Naive thymus-derived CD4-positive, alpha-beta T cell (primary cell): ENCODE measurements around the gene FHL2. TPM values are rescaled to one million over a fixed set of nuclear protein-coding genes. Genes with fewer than 3 reads are reported as not detected.

Experiments
- ATAC-seq: fragments of 150-1000 bp; cut with Tn5 transposase; 2 replicates; pipeline ENCODE4 v1.10.0; 2021; ENCODE audit warnings: mild to moderate bottlenecking, moderate library complexity
- CTCF ChIA-PET: fragments of 350-600 bp; sonication (Branson Sonifier 250); formaldehyde crosslinking; loops from one replicate; lab custom pipeline; 2021; ENCODE audit warnings: antibody characterized with exemption; lab: Charles Lee
- POLR2A ChIA-PET: fragments of 350-600 bp; sonication (Branson Sonifier 250); formaldehyde crosslinking; loops from one replicate; lab custom pipeline; 2021; ENCODE audit warnings: antibody characterized with exemption, inconsistent platforms; lab: Charles Lee
- DNase-seq, 9 donors: peaks; one replicate each; pipeline versions ENCODE4 v3.0.0 to v3.0.0-alpha.2; 2020 to 2022; ENCODE audit warnings: mixed read lengths in 1 of 9
- H3K27ac ChIP-seq: one replicate; pipeline ENCODE4 v1.7.0; 2013; ENCODE audit warnings: mild to moderate bottlenecking, low read depth, low read length, moderate library complexity
- H3K27me3 ChIP-seq, 2 donors: one replicate each; pipeline ENCODE4 v1.7.0; 2013; ENCODE audit warnings: low read length in 2 of 2, mild to moderate bottlenecking in 2 of 2, moderate library complexity in 2 of 2; ENCODE audit not compliant: control insufficient read depth in 2 of 2, insufficient read depth in 2 of 2
- H3K36me3 ChIP-seq, 3 experiments: 1 replicate in 2 of 3; 2 replicates in 1 of 3; pipeline ENCODE4 v1.7.0; 2013; ENCODE audit warnings: low read length in 3 of 3, mild to moderate bottlenecking in 3 of 3, moderate library complexity in 1 of 3; ENCODE audit not compliant: insufficient read depth in 3 of 3, control insufficient read depth in 2 of 3
- H3K4me1 ChIP-seq, 2 donors: one replicate each; pipeline ENCODE4 v1.7.0; 2013; ENCODE audit warnings: low read length in 2 of 2, mild to moderate bottlenecking in 2 of 2, moderate library complexity in 1 of 2; ENCODE audit not compliant: control insufficient read depth in 2 of 2, insufficient read depth in 2 of 2
- H3K4me3 ChIP-seq: 2 replicates; pipeline ENCODE4 v1.7.0; 2013; ENCODE audit warnings: mild to moderate bottlenecking, low read length
- H3K9me3 ChIP-seq, 3 experiments: 1 replicate in 2 of 3; 2 replicates in 1 of 3; pipeline ENCODE4 v1.7.0; 2013; ENCODE audit warnings: low read length in 3 of 3; ENCODE audit not compliant: control insufficient read depth in 2 of 3
- H3K27ac Mint-ChIP-seq, 9 donors: one replicate each; pipeline ENCODE4 v1.8.0; 2020 to 2022; ENCODE audit warnings: mixed read lengths in 9 of 9, mild to moderate bottlenecking in 8 of 9, moderate library complexity in 5 of 9, inconsistent platforms in 2 of 9
- H3K27me3 Mint-ChIP-seq, 5 donors: one replicate each; pipeline ENCODE4 v1.8.0; 2021 to 2022; ENCODE audit warnings: mixed read lengths in 5 of 5, mild to moderate bottlenecking in 1 of 5
- H3K36me3 Mint-ChIP-seq, 5 donors: one replicate each; pipeline ENCODE4 v1.8.0; 2020 to 2022; ENCODE audit warnings: mixed read lengths in 5 of 5, mild to moderate bottlenecking in 3 of 5, inconsistent platforms in 1 of 5
- H3K4me1 Mint-ChIP-seq, 7 donors: one replicate each; pipeline ENCODE4 v1.8.0; 2020 to 2022; ENCODE audit warnings: mixed read lengths in 7 of 7, mild to moderate bottlenecking in 3 of 7, inconsistent platforms in 1 of 7
- H3K4me3 Mint-ChIP-seq, 10 donors: one replicate each; pipeline ENCODE4 v1.8.0; 2020 to 2022; ENCODE audit warnings: mild to moderate bottlenecking in 10 of 10, mixed read lengths in 10 of 10, moderate library complexity in 6 of 10, inconsistent platforms in 2 of 10
- H3K9me3 Mint-ChIP-seq, 11 donors: one replicate each; pipeline ENCODE4 v1.8.0; 2020 to 2022; ENCODE audit warnings: mixed read lengths in 11 of 11, mild to moderate bottlenecking in 4 of 11, inconsistent platforms in 1 of 11, moderate library complexity in 1 of 11
- intact Hi-C, 2 donors: fragments of 100-400 bp; cut with micrococcal nuclease; formaldehyde crosslinking; loops; one replicate each; pipeline ENCODE4 v1.15.1; 2023
- polyA plus RNA-seq, 2 donors: library from polyadenylated mRNA; unstranded; fragments of 300-500 nt; fragmentation: Illumina TruSeq; gene quantifications; one replicate each; pipeline ENCODE4 v1.2.3, GENCODE V29; 2021
- total RNA-seq, 6 experiments: library from RNA in 5 of 6; stranded (reverse) in 5 of 6; gene quantifications; 1 replicate in 5 of 6; 2 replicates in 1 of 6; pipeline ENCODE4 v1.2.3 and lab custom pipeline; 2021 to 2026

FHL2 gene
- total and polyA plus RNA-seq, 7 experiments from 2014 or later, result 0.19 to 3.6 (median 0.67) TPM; not detected in 1

DNA sequence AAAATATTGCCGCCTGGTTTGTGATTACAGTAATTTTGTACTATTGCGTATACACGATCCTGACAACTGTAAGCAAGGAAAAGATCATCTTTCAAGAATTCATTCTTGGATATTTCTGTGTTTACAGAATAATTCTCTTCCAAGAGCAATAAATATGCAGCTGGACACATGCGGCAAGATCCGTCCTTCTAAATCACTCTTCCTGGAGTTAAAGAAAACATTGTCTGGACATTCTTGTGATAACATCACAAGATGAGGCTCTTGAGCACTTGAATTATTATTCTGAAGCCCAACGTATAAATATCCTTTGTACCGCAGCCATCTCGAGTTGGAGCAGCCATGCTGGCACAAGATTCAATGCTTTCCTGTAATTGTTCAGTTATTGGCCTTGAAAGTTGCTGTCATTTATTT lies 9.9 kb downstream of the FHL2 start:
- ChIA-PET CTCF (no interaction called here), POLR2A (interaction anchor here (0.8 kb wide), 1 partner anchor 59 kb away, joined by 3 read pairs; no protein-coding TSS in a partner anchor)
- Mint-ChIP-seq H3K4me1 (peaks cover 0 to 1% (median 0%) of the 10 kb centered on the region in 7 donors), H3K27me3 (peaks cover 0 to 3% (median 0%) of the 10 kb centered on the region in 5 donors), H3K4me3 (no peak overlapping the region), H3K36me3 (peaks cover 0 to 11% (median 0%) of the 10 kb centered on the region in 5 donors), H3K27ac (no peak overlapping the region), H3K9me3 (no peaks in the 10 kb centered on the region)
- Histone ChIP-seq H3K4me3 (no peak overlapping the region), H3K36me3 (no peaks in the 10 kb centered on the region), H3K27ac (no peak overlapping the region), H3K9me3 (no peaks in the 10 kb centered on the region), H3K27me3 (no peaks in the 10 kb centered on the region), H3K4me1 (no peaks in the 10 kb centered on the region)
- intact Hi-C loops, result no loop called here
- DNase-seq (no peak), ATAC-seq (no peak)

DNA sequence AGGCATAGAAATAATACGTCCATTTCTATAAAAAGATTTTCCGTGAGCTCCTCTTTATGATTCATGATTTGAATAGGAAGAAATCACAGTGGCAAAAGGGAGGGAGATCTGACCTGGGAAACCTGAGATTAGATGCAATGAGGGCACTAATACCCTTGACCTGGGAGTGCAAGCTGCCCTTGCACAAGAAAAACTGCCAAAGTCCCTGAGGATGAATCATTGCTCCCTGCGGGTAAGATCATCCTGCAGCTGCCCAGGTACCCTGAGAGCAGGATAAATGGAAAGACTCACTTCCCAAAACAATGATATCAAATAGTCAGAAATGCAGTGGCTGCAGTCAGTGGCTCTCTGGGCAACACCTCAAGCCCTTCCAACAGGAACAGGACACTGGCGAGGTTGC lies 11.6 kb downstream of the FHL2 start:
- no peaks in the 10 kb centered on the region for H3K27me3 ChIP-seq
- ATAC-seq (no peak), DNase-seq (no peak)
- no peaks in the 10 kb centered on the region for H3K4me1 ChIP-seq
- POLR2A ChIA-PET, result no interaction called here
- Mint-ChIP-seq H3K27ac (no peak overlapping the region), H3K36me3 (peaks cover 0 to 14% (median 0%) of the 10 kb centered on the region in 5 donors), H3K4me3 (no peak overlapping the region), H3K27me3 (peaks cover 0 to under 1% (median 0%) of the 10 kb centered on the region in 5 donors), H3K4me1 (peaks cover 0 to 1% (median 0%) of the 10 kb centered on the region in 7 donors), H3K9me3 (no peaks in the 10 kb centered on the region)
- no peaks in the 10 kb centered on the region for H3K9me3 ChIP-seq
- no peak overlapping the region for H3K27ac ChIP-seq
- H3K4me3 ChIP-seq, result no peak overlapping the region
- intact Hi-C loops, result no loop called here
- H3K36me3 ChIP-seq, result no peaks in the 10 kb centered on the region
- CTCF ChIA-PET, result no interaction called here

DNA sequence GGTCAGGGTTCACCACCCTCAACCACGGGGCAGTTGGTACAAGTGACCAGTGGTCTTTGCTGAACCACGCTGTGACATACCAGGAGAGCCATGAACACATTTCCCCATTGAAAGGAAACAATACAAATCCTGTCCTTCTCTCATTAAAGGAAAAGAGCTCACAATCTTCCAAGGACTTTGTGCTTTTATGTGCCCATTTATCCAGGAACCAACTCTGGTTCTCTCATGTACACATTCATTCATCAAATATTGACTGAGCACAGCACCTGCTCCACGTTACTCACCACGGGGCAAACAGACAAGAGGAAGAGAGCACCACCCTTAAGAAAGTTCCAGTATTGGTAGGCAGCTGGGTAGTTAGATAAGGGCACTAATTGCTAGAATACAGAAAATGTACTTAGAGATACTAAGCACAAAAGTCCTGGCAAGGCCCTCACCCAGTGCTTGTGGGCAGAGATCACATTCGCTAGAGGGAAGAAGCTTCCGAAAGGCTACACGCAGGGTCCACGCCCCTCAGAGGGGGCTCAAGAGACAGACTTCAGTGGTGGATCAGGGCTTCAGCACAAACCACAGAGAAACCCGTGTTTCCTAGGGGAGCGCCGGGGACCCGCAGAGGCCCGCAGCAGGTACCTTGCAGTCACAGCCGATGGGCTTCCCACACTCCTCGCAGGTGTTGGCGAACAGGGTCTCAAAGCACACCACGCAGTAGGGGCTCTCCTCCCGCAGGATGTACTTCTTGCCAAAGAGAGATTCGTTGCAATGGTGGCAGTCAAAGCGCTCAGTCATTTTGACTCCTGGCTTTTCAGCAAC lies 12.9 kb downstream of the FHL2 start:
- Mint-ChIP-seq H3K27me3 (no peaks in the 10 kb centered on the region), H3K4me1 (peaks cover 0 to 3% (median 0%) of the 10 kb centered on the region in 7 donors), H3K9me3 (no peaks in the 10 kb centered on the region), H3K4me3 (no peak overlapping the region), H3K27ac (peak overlapping the region in 1 of 9 donors; percentile 13), H3K36me3 (peaks cover 0 to 14% (median 0%) of the 10 kb centered on the region in 5 donors)
- Histone ChIP-seq H3K36me3 (no peaks in the 10 kb centered on the region), H3K27ac (no peak overlapping the region), H3K4me3 (no peak overlapping the region), H3K4me1 (no peaks in the 10 kb centered on the region), H3K9me3 (no peaks in the 10 kb centered on the region), H3K27me3 (no peaks in the 10 kb centered on the region)
- ATAC-seq (no peak), DNase-seq (no peak)
- intact Hi-C loops, result no loop called here
- POLR2A ChIA-PET, result no interaction called here
- CTCF ChIA-PET, result no interaction called here

DNA sequence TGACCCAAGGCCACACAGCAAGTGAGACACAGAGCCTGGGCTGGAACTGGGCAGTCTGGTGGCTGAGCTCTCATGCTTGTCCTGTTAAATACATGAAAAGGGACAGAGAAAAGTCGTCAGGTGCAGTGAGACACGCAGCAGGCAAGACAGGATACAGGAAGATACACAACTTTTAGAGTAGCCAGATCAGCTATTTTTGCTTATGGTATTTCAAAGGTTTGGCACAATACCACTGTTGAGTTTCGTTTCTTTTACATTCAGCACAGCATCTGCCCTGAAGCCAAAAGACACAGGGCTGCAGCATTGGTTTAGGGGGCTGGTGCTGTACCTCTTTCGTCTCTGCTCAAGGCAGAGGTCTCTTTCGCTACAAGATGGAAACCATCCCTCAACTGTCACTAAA lies 14.0 kb downstream of the FHL2 start:
- no peak for ATAC-seq
- CTCF ChIA-PET, result no interaction called here

DNA sequence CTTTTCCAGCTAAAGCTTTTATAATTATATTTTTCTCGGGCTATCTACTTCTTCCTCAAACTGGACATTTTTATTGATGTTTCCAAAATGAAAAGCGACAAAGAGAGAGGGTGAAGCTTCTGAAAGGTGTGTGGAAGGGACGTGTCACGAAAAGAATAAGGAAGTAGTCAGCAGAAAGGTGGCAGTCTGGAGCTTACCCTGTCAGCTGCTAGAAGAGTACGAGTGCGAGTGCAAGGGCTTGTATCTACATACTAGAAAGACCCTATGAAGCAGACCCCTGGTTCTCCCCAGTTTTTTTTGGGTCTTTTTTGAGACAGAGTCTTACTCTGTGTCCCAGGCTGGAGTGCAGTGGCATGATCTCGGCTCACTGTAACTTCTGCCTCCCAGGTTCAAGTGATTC lies 14.6 kb downstream of the FHL2 start:
- H3K27ac Mint-ChIP-seq, result no peak overlapping the region
- ChIA-PET POLR2A (no interaction called here), CTCF (no interaction called here)
- Histone ChIP-seq H3K36me3 (no peaks in the 10 kb centered on the region), H3K27me3 (no peaks in the 10 kb centered on the region), H3K4me1 (no peaks in the 10 kb centered on the region), H3K9me3 (no peaks in the 10 kb centered on the region), H3K27ac (no peak overlapping the region), H3K4me3 (no peak overlapping the region)
- intact Hi-C loops, result no loop called here
- ATAC-seq (no peak), DNase-seq (no peak)
- H3K4me1 Mint-ChIP-seq, result peaks cover 0 to 16% (median 0%) of the 10 kb centered on the region in 7 donors
- H3K27me3 Mint-ChIP-seq, result no peaks in the 10 kb centered on the region
- H3K36me3 Mint-ChIP-seq, result peaks cover 0 to 14% (median 0%) of the 10 kb centered on the region in 5 donors
- H3K4me3 Mint-ChIP-seq, result no peak overlapping the region
- no peaks in the 10 kb centered on the region for H3K9me3 Mint-ChIP-seq

More for the DNA sequence above, 14.0 kb downstream of the FHL2 start:
- intact Hi-C loops, result no loop called here
- Mint-ChIP-seq H3K27ac (no peak overlapping the region), H3K4me1 (peaks cover 0 to 13% (median 0%) of the 10 kb centered on the region in 7 donors), H3K9me3 (no peaks in the 10 kb centered on the region), H3K4me3 (no peak overlapping the region), H3K36me3 (peaks cover 0 to 14% (median 0%) of the 10 kb centered on the region in 5 donors), H3K27me3 (no peaks in the 10 kb centered on the region)
- Histone ChIP-seq H3K27me3 (no peaks in the 10 kb centered on the region), H3K4me1 (no peaks in the 10 kb centered on the region), H3K27ac (no peak overlapping the region), H3K4me3 (no peak overlapping the region), H3K9me3 (no peaks in the 10 kb centered on the region), H3K36me3 (no peaks in the 10 kb centered on the region)
- POLR2A ChIA-PET, result no interaction called here
- DNase-seq, result no peak

DNA sequence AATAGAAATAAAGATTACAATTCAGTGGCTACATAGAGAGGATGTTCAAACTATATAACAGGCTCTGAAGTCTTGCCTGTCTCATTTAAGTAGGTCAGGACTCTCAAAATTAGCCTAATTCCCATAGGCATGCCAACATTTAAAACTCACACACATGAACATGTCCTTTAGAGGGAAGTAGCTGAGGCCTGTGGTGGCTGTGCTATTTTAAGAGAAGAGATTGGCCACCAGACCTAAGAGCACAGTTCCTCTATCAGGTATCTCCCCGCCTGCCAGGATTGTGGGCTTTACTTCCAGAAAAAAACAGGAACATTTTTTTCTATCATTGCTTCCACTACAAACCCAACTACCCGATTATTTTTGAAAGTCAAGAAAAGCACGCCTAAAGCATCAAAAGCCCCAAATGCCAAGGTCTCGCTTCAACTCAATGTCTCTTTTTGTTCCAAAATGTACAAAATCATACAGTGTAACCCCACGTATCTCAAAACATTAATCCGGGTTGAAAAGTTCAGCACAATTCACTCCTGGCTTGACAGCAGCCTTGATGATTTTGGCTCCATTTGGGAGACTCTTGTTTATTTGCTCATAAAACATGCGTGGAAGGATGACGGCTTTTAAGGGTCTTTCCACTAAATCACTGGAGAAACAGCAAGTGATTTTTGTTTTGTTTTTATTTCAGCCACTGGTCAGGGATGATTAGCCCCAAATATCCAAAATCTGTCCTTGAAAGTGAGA lies 15.3 kb downstream of the FHL2 start:
- POLR2A ChIA-PET, result no interaction called here
- Histone ChIP-seq H3K9me3 (no peaks in the 10 kb centered on the region), H3K4me1 (no peaks in the 10 kb centered on the region), H3K36me3 (no peaks in the 10 kb centered on the region), H3K27ac (no peak overlapping the region), H3K27me3 (no peaks in the 10 kb centered on the region), H3K4me3 (no peak overlapping the region)
- Mint-ChIP-seq H3K9me3 (no peaks in the 10 kb centered on the region), H3K4me1 (peaks cover 0 to 16% (median 0%) of the 10 kb centered on the region in 7 donors), H3K27ac (no peak overlapping the region), H3K36me3 (peaks cover 0 to 14% (median 0%) of the 10 kb centered on the region in 5 donors), H3K4me3 (no peak overlapping the region), H3K27me3 (no peaks in the 10 kb centered on the region)
- intact Hi-C loops, result no loop called here
- DNase-seq (no peak), ATAC-seq (no peak)
- CTCF ChIA-PET, result interaction anchor here (0.7 kb wide), 1 partner anchor 528 kb away, joined by 3 read pairs; no protein-coding TSS in a partner anchor
